GM19467 (cell line): ENCODE measurements around the gene SEMA3G.

Source experiments
- ATAC-seq: cut with Tn5 transposase; IDR thresholded peaks from one replicate; pipeline ENCODE4 v1.9.1; 2021; ENCODE audit warnings: mild to moderate bottlenecking, moderate library complexity; ENCODE audit not compliant: unreplicated experiment

The SEMA3G gene

DNA sequence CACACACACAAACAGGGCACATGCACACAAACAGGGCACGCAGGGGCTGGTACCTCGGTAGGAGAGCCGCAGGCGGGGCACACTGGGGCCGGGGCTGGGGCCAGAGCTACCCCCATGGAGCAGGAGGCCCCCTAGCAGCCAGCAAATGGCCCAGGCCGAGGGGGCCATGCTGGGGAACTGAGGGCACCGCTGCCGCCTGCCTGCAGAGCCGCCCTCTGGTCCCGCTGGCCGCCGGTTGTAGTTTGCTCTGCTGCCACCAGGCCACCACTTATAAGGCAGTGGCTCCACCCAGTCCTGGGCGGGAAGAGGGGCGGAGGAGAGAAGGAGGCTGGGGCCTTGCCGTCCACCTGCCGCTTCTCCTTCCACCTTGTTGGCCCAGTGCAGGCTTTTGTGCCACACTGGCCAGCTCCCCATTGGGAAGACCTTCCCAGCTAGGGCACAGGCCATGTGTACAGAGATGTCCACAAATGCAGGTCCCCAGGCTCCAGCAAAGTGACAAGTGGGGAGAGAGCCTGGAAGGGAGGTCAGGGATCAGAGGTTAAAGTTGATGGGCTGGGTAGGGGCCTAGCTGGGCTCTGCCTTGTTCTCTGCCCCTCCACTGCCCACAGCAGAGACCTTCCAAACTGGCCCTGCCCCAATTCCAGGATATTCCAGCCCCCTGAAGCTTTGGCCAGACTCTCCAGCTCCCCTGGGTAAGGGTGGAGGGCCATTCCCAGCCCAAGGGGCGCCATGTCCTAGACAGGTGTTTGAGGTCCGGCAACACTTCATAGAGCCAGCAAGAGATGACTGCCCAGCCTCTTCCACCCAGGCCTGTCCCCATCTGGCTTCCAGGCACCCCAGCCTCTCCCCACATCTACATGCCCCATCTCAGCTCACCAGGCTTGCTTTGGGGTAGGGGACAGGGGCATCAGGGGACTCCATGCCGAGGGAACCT lies at the start of gene SEMA3G:
Gene SEMA3G, minus strand, starts transcription at position 244 of the 934 bp plus-strand sequence. Its CDS starts 76 bp downstream, at position 168.
- peak; percentile 82 for ATAC-seq

DNA sequence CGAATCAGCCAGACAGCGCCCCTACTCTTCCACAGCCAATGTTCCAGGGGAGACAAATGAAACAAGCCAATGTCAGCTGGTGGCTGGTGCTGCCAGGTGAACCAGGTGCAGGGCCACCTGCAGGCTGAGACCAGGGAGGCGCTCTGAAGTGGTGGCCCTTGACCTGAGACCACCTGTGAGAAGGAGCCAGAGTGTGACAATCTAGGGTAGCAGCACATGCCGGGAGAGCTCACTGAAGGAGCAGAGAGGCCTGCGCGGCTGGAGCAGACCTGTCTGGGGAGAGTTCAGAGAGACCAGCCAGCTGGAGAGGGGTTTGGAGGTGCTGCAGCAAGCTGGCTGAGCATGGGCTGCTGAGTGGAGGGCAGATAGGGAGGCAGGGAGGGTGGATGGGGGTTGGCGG lies 49.5 kb upstream of the SEMA3G start:
- no peak for ATAC-seq

GRCh38 chr3:52493232-52494017 lies 48.5 kb upstream of the SEMA3G start:
- no peak for ATAC-seq

GRCh38 chr3:52492059-52492458 lies 47.2 kb upstream of the SEMA3G start:
- no peak for ATAC-seq

DNA sequence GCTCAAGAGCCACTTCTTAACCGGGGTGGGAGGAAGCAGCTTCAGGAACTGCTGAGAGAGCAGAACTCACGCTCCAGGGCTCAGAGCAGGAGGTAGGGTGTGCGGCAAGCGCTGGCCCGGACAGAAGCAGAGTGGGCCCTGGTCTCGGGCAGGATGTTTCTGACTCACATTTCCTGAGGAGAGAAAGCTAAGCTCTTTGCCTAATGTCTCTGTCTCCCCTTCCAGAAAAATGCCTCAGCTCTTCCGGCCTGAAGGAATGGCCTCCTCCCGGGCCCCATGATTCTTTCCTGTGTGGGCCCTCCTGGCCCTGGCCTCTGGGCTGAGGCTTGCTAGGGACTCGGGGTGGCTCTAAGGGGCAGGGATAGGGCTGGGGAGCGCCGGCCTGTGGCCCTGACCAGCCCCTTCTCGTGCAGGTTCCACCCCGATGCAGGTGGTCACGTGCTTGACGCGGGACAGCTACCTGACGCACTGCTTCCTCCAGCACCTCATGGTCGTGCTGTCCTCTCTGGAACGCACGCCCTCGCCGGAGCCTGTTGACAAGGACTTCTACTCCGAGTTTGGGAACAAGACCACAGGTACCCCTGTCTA lies 46.1 kb upstream of the SEMA3G start:
- ATAC-seq: no peak

DNA sequence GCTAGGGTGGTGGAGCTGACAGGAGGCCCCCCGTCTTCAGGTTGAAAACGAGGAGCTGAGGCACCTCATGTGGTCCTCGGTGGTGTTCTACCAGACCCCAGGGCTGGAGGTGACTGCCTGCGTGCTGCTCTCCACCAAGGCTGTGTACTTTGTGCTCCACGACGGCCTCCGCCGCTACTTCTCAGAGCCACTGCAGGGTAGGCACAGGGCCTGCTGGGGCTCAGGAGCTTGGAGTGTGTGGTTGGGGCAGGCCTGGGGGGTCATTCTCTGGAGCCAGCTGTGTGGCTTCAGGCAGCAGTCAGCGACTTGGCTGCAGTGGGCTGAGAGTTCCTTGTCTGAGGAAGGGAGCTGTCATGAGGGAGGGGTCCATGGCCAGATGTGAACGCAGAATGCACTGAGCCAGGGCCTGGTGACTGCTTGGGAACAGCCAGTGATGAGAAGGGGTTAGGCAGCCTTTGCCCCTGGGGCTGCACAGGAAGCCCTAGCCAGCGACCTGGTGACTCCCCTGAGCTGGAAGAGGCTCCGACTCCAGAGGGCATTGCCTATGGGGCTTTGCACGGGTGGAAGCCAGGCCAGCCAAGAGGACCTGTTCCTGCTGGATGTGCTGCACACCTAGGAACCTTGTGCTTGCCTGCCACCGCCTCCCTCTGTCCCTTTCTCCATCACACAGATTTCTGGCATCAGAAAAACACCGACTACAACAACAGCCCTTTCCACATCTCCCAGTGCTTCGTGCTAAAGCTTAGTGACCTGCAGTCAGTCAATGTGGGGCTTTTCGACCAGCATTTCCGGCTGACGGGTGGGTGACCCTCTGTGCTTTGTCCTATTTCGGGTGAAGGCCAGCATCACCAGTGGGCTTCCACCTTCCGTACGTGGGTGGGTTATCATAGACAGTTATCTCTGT lies 45.4 kb upstream of the SEMA3G start:
- no peak for ATAC-seq

- ATAC-seq: no peak
Measured at GRCh38 chr3:52489453-52489852, 44.5 kb upstream of the SEMA3G start.

- ATAC-seq: no peak
Measured at GRCh38 chr3:52488746-52489145, 43.8 kb upstream of the SEMA3G start.

- ATAC-seq: no peak
Measured at GRCh38 chr3:52487788-52488691, 43.1 kb upstream of the SEMA3G start.

DNA sequence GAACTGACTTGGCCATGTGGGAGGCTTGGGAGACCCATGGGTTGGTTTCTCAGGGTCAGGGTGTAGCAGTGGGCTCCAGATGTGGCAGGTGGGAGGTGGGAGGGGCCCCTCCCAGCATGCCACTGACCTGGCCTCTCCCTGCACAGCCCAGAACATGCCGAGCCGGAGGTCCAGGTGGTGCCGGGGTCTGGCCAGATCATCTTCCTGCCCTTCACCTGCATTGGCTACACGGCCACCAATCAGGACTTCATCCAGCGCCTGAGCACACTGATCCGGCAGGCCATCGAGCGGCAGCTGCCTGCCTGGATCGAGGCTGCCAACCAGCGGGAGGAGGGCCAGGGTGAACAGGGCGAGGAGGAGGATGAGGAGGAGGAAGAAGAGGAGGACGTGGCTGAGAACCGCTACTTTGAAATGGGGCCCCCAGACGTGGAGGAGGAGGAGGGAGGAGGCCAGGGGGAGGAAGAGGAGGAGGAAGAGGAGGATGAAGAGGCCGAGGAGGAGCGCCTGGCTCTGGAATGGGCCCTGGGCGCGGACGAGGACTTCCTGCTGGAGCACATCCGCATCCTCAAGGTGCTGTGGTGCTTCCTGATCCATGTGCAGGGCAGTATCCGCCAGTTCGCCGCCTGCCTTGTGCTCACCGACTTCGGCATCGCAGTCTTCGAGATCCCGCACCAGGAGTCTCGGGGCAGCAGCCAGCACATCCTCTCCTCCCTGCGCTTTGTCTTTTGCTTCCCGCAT lies 42.3 kb upstream of the SEMA3G start:
- no peak for ATAC-seq

DNA sequence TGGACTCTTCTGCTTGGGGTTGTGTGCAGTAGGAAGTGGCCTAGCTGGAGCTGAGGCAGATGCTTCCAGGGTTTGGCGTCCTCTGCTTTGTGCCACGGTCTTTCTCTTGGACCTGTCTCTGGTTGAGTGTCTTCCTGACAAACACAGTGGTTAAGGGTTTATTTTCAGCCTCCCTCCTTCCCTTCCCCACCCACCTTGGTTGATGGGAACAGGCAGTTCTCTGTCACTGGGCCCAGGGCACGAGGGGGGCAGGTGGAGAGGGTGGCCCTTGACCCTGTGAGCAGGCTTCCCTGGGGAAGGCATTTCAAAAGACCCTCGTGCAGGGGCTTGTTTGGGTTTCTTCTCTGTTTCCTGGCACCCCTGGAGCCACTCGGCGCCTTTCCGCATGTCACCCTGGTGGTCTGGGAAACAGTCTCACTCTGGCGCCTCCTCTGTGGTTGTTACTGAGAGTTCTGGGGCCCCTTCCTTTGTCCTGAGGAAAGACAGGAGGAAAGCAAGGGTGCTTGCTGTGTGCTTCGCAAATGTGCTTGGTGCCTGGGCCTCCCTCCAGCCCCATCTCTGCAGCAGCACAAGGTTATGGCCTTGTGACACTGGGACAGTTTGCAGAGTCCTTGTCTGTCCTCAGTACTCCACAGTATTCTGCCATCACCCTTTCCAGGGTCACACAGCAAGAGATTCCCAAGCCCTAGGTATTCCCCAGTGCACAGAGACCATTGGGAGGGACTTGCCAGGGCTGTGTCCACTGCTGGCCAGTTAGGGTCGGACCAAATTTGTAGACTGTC lies 40.0 kb upstream of the SEMA3G start:
- no peak for ATAC-seq

DNA sequence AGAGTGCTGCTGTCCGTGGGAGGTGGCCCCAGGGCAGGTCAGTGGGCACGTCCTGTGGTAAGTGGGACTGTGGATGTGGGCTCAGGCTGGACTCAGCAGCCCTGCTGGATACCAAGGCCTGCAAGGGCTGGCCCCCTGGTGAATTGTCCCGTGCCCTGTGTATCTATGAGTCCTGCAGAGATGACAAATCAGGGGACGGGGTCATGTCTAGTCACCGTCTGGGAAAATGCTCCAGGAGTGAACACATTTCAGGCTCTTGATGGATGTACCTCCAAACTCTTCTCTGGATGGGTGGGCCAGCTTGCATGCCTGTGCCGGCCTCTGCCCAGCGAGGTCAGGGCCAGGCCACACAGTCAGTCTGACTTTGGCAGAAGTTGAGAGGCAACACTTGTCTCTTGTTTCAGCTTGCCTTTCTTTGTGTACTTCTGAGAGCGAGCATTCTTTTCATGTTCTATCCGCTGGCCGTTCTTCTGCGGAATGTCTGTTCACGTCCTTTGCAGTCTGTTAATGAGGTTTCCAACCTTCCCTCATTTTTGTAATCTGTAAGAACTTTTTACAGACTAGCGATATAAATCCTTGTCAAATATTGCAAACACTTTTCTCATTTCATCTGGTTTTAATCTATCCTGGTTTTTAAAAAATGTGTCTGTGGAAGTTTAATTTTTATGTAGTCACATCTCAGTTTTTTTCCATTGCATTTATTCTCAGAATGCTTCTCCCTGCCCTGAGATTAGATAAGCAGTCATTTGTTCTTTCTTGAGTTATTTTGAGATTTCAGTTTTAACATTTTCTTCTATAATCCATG lies 38.9 kb upstream of the SEMA3G start:
- ATAC-seq: no peak

- no peak for ATAC-seq
Measured at GRCh38 chr3:52483081-52483480, 38.2 kb upstream of the SEMA3G start.

DNA sequence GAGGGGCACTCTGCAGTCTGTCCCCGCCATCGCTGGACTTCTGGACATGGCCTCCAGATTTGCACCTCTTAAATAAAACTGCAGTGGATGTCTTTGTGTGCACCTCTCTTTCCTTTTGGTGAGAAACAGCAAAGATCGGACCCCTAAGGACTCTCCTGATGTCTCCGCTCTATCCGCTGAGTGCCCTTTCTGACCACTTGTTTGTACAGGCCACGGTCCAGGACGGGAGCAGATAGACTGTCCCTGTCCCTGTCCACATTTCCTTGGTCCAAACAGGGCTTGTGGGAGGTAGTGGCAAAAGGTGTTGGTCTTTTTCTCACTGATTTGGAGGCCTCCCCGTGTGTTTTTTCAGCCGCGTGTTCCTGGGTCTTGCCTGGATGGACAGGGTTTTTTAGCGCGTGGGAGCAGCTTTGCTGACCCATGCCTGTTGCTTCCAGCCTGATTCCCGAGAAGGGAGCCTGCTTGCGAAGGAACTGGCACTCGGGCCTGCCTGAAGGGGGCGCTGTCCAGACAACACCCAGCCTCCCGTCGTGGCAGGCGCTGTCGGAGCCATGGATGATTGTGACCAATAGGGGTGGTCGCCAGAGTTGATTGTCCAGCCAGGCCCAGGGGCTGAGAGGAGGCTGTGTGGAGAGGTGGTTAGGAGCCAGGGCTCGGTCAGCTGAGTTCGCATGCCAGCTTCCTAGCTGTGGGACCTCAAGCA lies 37.1 kb upstream of the SEMA3G start:
- no peak for ATAC-seq

DNA sequence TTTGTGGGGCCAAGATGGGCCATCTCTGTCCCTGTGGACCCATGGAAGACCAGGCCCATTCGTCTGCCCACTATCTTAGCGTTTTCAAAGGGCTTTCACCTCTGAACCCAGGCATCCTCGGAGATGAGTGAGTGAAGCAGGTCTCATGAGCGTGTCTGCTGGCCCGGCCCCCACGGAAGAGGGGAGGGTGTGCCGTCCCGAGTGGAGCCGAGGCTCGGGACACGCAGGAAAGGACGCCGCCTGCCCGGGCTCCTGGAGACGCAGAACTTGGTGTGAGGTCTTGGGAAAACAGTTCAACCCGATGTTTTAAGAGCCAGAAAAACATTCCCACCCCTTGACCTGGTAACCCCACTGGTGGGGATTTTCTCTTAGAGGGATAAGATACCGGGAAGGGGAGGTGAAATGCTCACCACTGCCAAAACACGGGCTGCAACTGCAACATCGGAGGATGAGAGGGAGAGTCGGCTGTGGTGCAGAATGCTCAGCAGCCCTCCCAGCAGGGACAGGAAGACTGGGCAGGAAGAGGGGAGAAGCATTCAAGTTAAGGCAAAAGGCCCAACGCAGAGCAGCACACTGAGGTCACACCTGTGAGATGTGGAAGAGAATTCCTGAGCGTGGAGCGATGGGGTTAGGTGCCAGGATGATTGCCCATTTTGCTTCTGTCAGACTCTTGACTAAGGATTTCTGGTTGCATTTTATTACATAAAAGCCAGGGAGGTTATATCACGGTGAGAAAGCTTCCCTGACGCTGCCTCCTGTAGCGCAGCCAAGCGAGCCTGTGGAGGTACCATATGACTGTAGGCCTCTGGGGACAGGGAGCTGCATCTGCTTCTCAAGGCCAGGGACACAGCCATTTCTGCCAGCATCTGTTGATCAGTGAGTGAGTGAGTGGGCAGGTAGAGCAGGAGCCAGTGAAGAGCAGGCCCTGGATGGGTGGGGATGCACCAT lies 36.1 kb upstream of the SEMA3G start:
- no peak for ATAC-seq
